SK-N-SH (cell line): ENCODE data around the gene AIRE.

Experiments
- EP300 ChIP-seq, 2 experiments: IDR thresholded peaks; 2 replicates each; pipeline versions ENCODE4 v1.4.0 to v1.6.1; 2012; ENCODE audit warnings: borderline replicate concordance in 1 of 2, low read depth in 1 of 2, low read length in 1 of 2
- EZH2phosphoT487 ChIP-seq: fragments of 200-600 bp; sonication (generic); IDR thresholded peaks from 2 replicates; pipeline ENCODE4 v1.6.1; 2017; ENCODE audit warnings: low read depth, mixed run types, mild to moderate bottlenecking, antibody characterized with exemption, moderate library complexity, borderline replicate concordance
- MEF2A ChIP-seq: IDR thresholded peaks from 2 replicates; pipeline ENCODE4 v1.4.0; 2012; ENCODE audit warnings: low read depth, borderline replicate concordance
- MXI1 ChIP-seq: IDR thresholded peaks from 2 replicates; pipeline ENCODE4 v1.6.1; 2012; ENCODE audit warnings: mild to moderate bottlenecking, low read depth, low read length, improper control_type of control experiment
- NFIC ChIP-seq: IDR thresholded peaks from 2 replicates; pipeline ENCODE4 v1.4.0; 2012; ENCODE audit warnings: borderline replicate concordance
- NRF1 ChIP-seq: IDR thresholded peaks from 2 replicates; pipeline ENCODE4 v1.6.1; 2012; ENCODE audit warnings: low read depth, mild to moderate bottlenecking, low read length
- POLR2AphosphoS5 ChIP-seq: IDR thresholded peaks from 2 replicates; pipeline ENCODE4 v1.6.1; 2012; ENCODE audit warnings: low read depth, low read length
- RCOR1 ChIP-seq: fragments of 150-350 bp; IDR thresholded peaks from 2 replicates; pipeline ENCODE4 v1.6.1; 2017; ENCODE audit warnings: antibody characterized with exemption, low read length
- RFX5 ChIP-seq: IDR thresholded peaks from 2 replicates; pipeline ENCODE4 v1.6.1; 2012; ENCODE audit warnings: mild to moderate bottlenecking, improper control_type of control experiment, low read length
- SIN3A ChIP-seq: IDR thresholded peaks from 2 replicates; pipeline ENCODE4 v1.6.1; 2012; ENCODE audit warnings: low read depth, mild to moderate bottlenecking, low read length, moderate library complexity, borderline replicate concordance
- TAF1 ChIP-seq: IDR thresholded peaks from 2 replicates; pipeline ENCODE4 v1.6.1; 2012; ENCODE audit warnings: low read depth, mild to moderate bottlenecking, low read length, moderate library complexity, borderline replicate concordance
- USF1 ChIP-seq: IDR thresholded peaks from 2 replicates; pipeline ENCODE4 v1.4.0; 2012; ENCODE audit warnings: low read depth, borderline replicate concordance
- YY1 ChIP-seq: IDR thresholded peaks from 2 replicates; pipeline ENCODE4 v1.4.0; 2012; ENCODE audit warnings: low read depth, mild to moderate bottlenecking
- TF ChIP-seq, protein P1 (sequence below): fragments of 200-600 bp; sonication (generic); IDR thresholded peaks from 2 replicates; pipeline ENCODE4 v1.6.1; 2017; ENCODE audit warnings: antibody characterized with exemption, mild to moderate bottlenecking, moderate library complexity

DNA sequence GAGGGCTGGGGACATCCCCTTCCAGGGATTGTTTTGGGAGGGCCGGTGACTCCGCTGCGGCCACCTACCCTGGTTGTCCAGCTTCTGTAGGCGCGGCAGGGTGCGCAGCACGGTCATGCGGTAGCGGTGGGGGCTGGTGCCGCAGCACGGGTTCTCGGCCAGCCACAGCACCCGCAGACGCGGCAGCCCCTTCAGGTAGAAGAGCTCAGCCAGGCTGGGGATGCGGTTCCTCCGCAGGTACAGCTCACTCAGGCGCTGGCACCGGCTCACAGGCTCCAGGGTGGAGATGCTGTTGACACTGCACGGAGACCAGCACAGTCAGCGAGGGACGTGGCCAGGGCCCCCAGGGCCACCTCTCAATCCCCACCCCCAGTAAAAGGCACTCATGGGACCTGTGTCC is 47.3 kb downstream of the AIRE start:
- TF ChIP-seq EZH2phosphoT487, result no peak
- TF ChIP-seq NFIC, result no peak
- TF ChIP-seq RFX5, result no peak
- TF ChIP-seq, protein P1, sequence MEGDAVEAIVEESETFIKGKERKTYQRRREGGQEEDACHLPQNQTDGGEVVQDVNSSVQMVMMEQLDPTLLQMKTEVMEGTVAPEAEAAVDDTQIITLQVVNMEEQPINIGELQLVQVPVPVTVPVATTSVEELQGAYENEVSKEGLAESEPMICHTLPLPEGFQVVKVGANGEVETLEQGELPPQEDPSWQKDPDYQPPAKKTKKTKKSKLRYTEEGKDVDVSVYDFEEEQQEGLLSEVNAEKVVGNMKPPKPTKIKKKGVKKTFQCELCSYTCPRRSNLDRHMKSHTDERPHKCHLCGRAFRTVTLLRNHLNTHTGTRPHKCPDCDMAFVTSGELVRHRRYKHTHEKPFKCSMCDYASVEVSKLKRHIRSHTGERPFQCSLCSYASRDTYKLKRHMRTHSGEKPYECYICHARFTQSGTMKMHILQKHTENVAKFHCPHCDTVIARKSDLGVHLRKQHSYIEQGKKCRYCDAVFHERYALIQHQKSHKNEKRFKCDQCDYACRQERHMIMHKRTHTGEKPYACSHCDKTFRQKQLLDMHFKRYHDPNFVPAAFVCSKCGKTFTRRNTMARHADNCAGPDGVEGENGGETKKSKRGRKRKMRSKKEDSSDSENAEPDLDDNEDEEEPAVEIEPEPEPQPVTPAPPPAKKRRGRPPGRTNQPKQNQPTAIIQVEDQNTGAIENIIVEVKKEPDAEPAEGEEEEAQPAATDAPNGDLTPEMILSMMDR, result no peak
- TF ChIP-seq NRF1, result no peak
- TF ChIP-seq EP300 (IDR thresholded peaks at IDR 0.05; ENCODE audit: borderline replicate concordance in 1 of 2, low read depth in 1 of 2, low read length in 1 of 2), result no peak
- no peak; the same call in 1 of the 2 replicates for TF ChIP-seq POLR2AphosphoS5
- TF ChIP-seq YY1, result no peak
- no peak for TF ChIP-seq RCOR1
- no peak for TF ChIP-seq MXI1
- no peak for TF ChIP-seq SIN3A
- TF ChIP-seq MEF2A, result no peak
- TF ChIP-seq USF1, result no peak
- TF ChIP-seq TAF1, result no peak
